Parathyroid adenoma (tissue), 2 donors: ENCODE results near the gene HORMAD1.
"Not testable (repeated sequence)": the region's sequence is repeated elsewhere in the genome, so short reads cannot be mapped to it uniquely, and the experiment has no call there.

Source experiments
- H2AFZ ChIP-seq: fragments of 300-600 bp; sonication (generic); one replicate; pipeline ENCODE4 v1.7.0; 2017; ENCODE audit warnings: antibody characterized with exemption, mild to moderate bottlenecking
- H3K27ac ChIP-seq: fragments of 300-600 bp; sonication (generic); one replicate; pipeline ENCODE4 v1.7.0; 2017
- H3K27me3 ChIP-seq: fragments of 300-600 bp; sonication (generic); one replicate; pipeline ENCODE4 v1.7.0; 2017; ENCODE audit warnings: low read length; ENCODE audit not compliant: control insufficient read depth, insufficient read depth
- H3K36me3 ChIP-seq: fragments of 300-600 bp; sonication (generic); one replicate; pipeline ENCODE4 v1.7.0; 2017; ENCODE audit warnings: low read length; ENCODE audit not compliant: control insufficient read depth, insufficient read depth
- H3K4me1 ChIP-seq: fragments of 300-600 bp; sonication (generic); one replicate; pipeline ENCODE4 v1.7.0; 2017; ENCODE audit warnings: control low read depth
- H3K4me2 ChIP-seq: fragments of 300-600 bp; sonication (generic); one replicate; pipeline ENCODE4 v1.7.0; 2017; ENCODE audit warnings: low read length
- H3K4me3 ChIP-seq: fragments of 300-600 bp; sonication (generic); one replicate; pipeline ENCODE4 v1.7.0; 2017; ENCODE audit warnings: low read depth, low read length
- H3K79me2 ChIP-seq: fragments of 300-600 bp; sonication (generic); one replicate; pipeline ENCODE4 v1.7.0; 2017; ENCODE audit warnings: control low read depth
- H3K9ac ChIP-seq: fragments of 300-600 bp; sonication (generic); one replicate; pipeline ENCODE4 v1.7.0; 2017; ENCODE audit warnings: mild to moderate bottlenecking
- H3K9me3 ChIP-seq: fragments of 300-600 bp; sonication (generic); one replicate; pipeline ENCODE4 v1.7.0; 2017; ENCODE audit warnings: low read length; ENCODE audit not compliant: control insufficient read depth
- CTCF ChIP-seq: fragments of 300-600 bp; sonication (generic); IDR thresholded peaks from one replicate; pipeline ENCODE4 v1.7.0; 2017; ENCODE audit warnings: antibody characterized with exemption, mild to moderate bottlenecking
- donor health status: primary hyperparathyroidism.

Gene HORMAD1

GRCh38 chr1:150724336-150724735 is 3.6 kb upstream of the HORMAD1 start:
- no peaks in the 10 kb centered on the region for H3K9me3 ChIP-seq
- no peak overlapping the region for H2AFZ ChIP-seq

GRCh38 chr1:150720098-150720497 is 597 bp downstream of the HORMAD1 start:
- Histone ChIP-seq H3K4me3 (no peak overlapping the region), H2AFZ (no peak overlapping the region), H3K27me3 (no peaks in the 10 kb centered on the region), H3K9ac (no peak overlapping the region), H3K9me3 (no peaks in the 10 kb centered on the region), H3K79me2 (no peaks in the 10 kb centered on the region), H3K4me2 (no peak overlapping the region), H3K36me3 (no peaks in the 10 kb centered on the region), H3K27ac (no peak overlapping the region), H3K4me1 (no peaks in the 10 kb centered on the region)
- no peak for TF ChIP-seq CTCF

More at GRCh38 chr1:150724336-150724735, 3.6 kb upstream of the HORMAD1 start:
- no peaks in the 10 kb centered on the region for H3K36me3 ChIP-seq
- H3K27me3 ChIP-seq, result no peaks in the 10 kb centered on the region
- H3K9ac ChIP-seq, result no peak overlapping the region
- no peak overlapping the region for H3K27ac ChIP-seq
- no peak overlapping the region for H3K4me2 ChIP-seq
- no peaks in the 10 kb centered on the region for H3K4me1 ChIP-seq
- H3K79me2 ChIP-seq, result no peaks in the 10 kb centered on the region
- TF ChIP-seq CTCF, result no peak
- no peak overlapping the region for H3K4me3 ChIP-seq

GRCh38 chr1:150718225-150718891 is 2.3 kb downstream of the HORMAD1 start:
- Histone ChIP-seq H3K36me3 (no peaks in the 10 kb centered on the region), H3K4me2 (no peak overlapping the region), H3K4me3 (no peak overlapping the region), H3K27me3 (no peaks in the 10 kb centered on the region), H3K9me3 (no peaks in the 10 kb centered on the region), H3K9ac (no peak overlapping the region), H3K79me2 (no peaks in the 10 kb centered on the region), H3K27ac (no peak overlapping the region), H3K4me1 (no peaks in the 10 kb centered on the region), H2AFZ (no peak overlapping the region)
- no peak for TF ChIP-seq CTCF

GRCh38 chr1:150709031-150709430 is 11.7 kb downstream of the HORMAD1 start:
- H3K79me2 ChIP-seq, H3K9me3 ChIP-seq, H3K27ac ChIP-seq, H3K4me3 ChIP-seq, H3K9ac ChIP-seq, H3K4me1 ChIP-seq, H2AFZ ChIP-seq, H3K36me3 ChIP-seq, H3K27me3 ChIP-seq, H3K4me2 ChIP-seq: not testable (repeated sequence)

GRCh38 chr1:150708595-150708994 is 12.1 kb downstream of the HORMAD1 start:
- Histone ChIP-seq H3K9me3 (no peaks in the 10 kb centered on the region), H3K9ac (no peak overlapping the region), H3K27me3 (no peaks in the 10 kb centered on the region), H2AFZ (no peak overlapping the region), H3K4me3 (no peak overlapping the region), H3K4me2 (no peak overlapping the region), H3K79me2 (no peaks in the 10 kb centered on the region), H3K4me1 (no peaks in the 10 kb centered on the region), H3K36me3 (no peaks in the 10 kb centered on the region), H3K27ac (no peak overlapping the region)
- TF ChIP-seq CTCF, result no peak
